Measurements from ENCODE around the gene RNU6-1.

The RNU6-1 gene

GRCh38 chr15:67870868-67871408 lies 31.1 kb upstream of the RNU6-1 start:
- H3K4me3 ChIP-seq (ENCODE audit: low read depth, low read length): no peak overlapping the region
- TF ChIP-seq CTCF (IDR thresholded peaks at IDR 0.05; ENCODE audit: low read depth, low read length): no peak
- no peak for DNase-seq (ENCODE audit: low read depth, low spot score)
- in situ Hi-C loops (cut with HindIII; ENCODE audit: low sequenced_read_pairs): no loop called here

- in situ Hi-C loops (cut with HindIII; ENCODE audit: low sequenced_read_pairs): no loop called here
- no peak for TF ChIP-seq CTCF (IDR thresholded peaks at IDR 0.05; ENCODE audit: low read depth, low read length)
- no peak overlapping the region for H3K4me3 ChIP-seq (ENCODE audit: low read depth, low read length)
- DNase-seq (ENCODE audit: low read depth, low spot score): no peak
These were observed 29.9 kb upstream of the RNU6-1 start for GRCh38 chr15:67869701-67870100.

- H3K4me3 ChIP-seq (ENCODE audit: low read depth, low read length): no peak overlapping the region
- TF ChIP-seq CTCF (IDR thresholded peaks at IDR 0.05; ENCODE audit: low read depth, low read length): no peak
- in situ Hi-C loops (cut with HindIII; ENCODE audit: low sequenced_read_pairs): no loop called here
- no peak for DNase-seq (ENCODE audit: low read depth, low spot score)
These were observed 25.9 kb upstream of the RNU6-1 start for GRCh38 chr15:67865766-67866165.

GRCh38 chr15:67865331-67865730 lies 25.5 kb upstream of the RNU6-1 start:
- TF ChIP-seq CTCF (IDR thresholded peaks at IDR 0.05; ENCODE audit: low read depth, low read length): no peak
- H3K4me3 ChIP-seq (ENCODE audit: low read depth, low read length): no peak overlapping the region
- peak; percentile 18 for DNase-seq (ENCODE audit: low read depth, low spot score)
- in situ Hi-C loops (cut with HindIII; ENCODE audit: low sequenced_read_pairs): no loop called here

GRCh38 chr15:67863442-67863987 lies 23.7 kb upstream of the RNU6-1 start:
- in situ Hi-C loops (cut with HindIII; ENCODE audit: low sequenced_read_pairs): no loop called here
- DNase-seq (ENCODE audit: low read depth, low spot score): peak; percentile 67
- TF ChIP-seq CTCF (IDR thresholded peaks at IDR 0.05; ENCODE audit: low read depth, low read length): peak; percentile 82
- peak overlapping the region; percentile 34 for H3K4me3 ChIP-seq (ENCODE audit: low read depth, low read length)

- no peak for TF ChIP-seq CTCF (IDR thresholded peaks at IDR 0.05; ENCODE audit: low read depth, low read length)
- DNase-seq (ENCODE audit: low read depth, low spot score): no peak
- in situ Hi-C loops (cut with HindIII; ENCODE audit: low sequenced_read_pairs): no loop called here
- H3K4me3 ChIP-seq (ENCODE audit: low read depth, low read length): no peak overlapping the region
These were observed 23.1 kb upstream of the RNU6-1 start for GRCh38 chr15:67862750-67863441.
